ENCODE measurements around the gene ALDH3B2.

ALDH3B2 gene

GRCh38 chr11:67657300-67657699 lies 17.1 kb downstream of the ALDH3B2 start:
- H3K27ac ChIP-seq, result peak overlapping the region; percentile 27 to 42
- peaks cover 0 to 9% (median 0%) of the 10 kb centered on the region in 4 donors for H3K4me1 ChIP-seq
- intact Hi-C loops (cut with DNase I; ENCODE audit: low total_unique reads), result no loop called here
- no peak for DNase-seq
- H3K4me3 ChIP-seq, result no peak overlapping the region
- TF ChIP-seq, protein P1, sequence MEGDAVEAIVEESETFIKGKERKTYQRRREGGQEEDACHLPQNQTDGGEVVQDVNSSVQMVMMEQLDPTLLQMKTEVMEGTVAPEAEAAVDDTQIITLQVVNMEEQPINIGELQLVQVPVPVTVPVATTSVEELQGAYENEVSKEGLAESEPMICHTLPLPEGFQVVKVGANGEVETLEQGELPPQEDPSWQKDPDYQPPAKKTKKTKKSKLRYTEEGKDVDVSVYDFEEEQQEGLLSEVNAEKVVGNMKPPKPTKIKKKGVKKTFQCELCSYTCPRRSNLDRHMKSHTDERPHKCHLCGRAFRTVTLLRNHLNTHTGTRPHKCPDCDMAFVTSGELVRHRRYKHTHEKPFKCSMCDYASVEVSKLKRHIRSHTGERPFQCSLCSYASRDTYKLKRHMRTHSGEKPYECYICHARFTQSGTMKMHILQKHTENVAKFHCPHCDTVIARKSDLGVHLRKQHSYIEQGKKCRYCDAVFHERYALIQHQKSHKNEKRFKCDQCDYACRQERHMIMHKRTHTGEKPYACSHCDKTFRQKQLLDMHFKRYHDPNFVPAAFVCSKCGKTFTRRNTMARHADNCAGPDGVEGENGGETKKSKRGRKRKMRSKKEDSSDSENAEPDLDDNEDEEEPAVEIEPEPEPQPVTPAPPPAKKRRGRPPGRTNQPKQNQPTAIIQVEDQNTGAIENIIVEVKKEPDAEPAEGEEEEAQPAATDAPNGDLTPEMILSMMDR (IDR thresholded peaks at IDR 0.05), result no peak
- H3K27me3 ChIP-seq, result no peaks in the 10 kb centered on the region
- H3K9me3 ChIP-seq, result no peaks in the 10 kb centered on the region
- no peaks in the 10 kb centered on the region for H3K36me3 ChIP-seq

GRCh38 chr11:67656278-67656922 lies 18.0 kb downstream of the ALDH3B2 start:
- TF ChIP-seq, protein P1 (IDR thresholded peaks at IDR 0.05), result no peak
- intact Hi-C loops (cut with DNase I; ENCODE audit: low total_unique reads), result no loop called here
- H3K4me1 ChIP-seq, result peaks cover 0 to 9% (median 0%) of the 10 kb centered on the region in 4 donors
- no peaks in the 10 kb centered on the region for H3K36me3 ChIP-seq
- DNase-seq, result no peak
- H3K27me3 ChIP-seq, result no peaks in the 10 kb centered on the region
- no peak overlapping the region for H3K27ac ChIP-seq
- no peak overlapping the region for H3K4me3 ChIP-seq
- no peaks in the 10 kb centered on the region for H3K9me3 ChIP-seq

DNA sequence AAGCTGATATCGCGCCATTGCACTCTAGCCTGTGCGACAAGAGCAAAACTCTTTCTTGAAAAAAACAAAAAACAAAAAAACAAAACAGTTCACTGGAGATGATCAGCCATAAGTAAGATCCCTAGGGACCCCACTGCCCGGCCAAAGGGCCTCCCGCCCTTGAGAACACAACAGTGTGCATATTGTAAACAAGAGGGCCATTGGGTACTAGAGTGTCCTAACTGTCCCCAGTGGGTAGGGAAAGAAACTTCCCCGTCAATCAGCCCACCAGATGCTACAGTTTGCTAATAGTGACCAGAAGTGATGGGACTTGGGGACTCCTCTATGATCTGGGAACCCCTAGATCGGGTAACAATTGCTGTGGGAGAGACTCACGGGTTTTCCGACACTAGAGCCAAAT lies 20.2 kb downstream of the ALDH3B2 start:
- no peaks in the 10 kb centered on the region for H3K9me3 ChIP-seq
- H3K27me3 ChIP-seq, result peaks cover 0 to 14% of the 10 kb centered on the region in 2 donors
- peaks cover 0 to 9% (median 0%) of the 10 kb centered on the region in 4 donors for H3K4me1 ChIP-seq
- H3K4me3 ChIP-seq, result no peak overlapping the region
- TF ChIP-seq, protein P1 (IDR thresholded peaks at IDR 0.05), result no peak
- DNase-seq, result no peak
- no peak overlapping the region for H3K27ac ChIP-seq
- intact Hi-C loops (cut with DNase I; ENCODE audit: low total_unique reads), result no loop called here
- no peaks in the 10 kb centered on the region for H3K36me3 ChIP-seq

DNA sequence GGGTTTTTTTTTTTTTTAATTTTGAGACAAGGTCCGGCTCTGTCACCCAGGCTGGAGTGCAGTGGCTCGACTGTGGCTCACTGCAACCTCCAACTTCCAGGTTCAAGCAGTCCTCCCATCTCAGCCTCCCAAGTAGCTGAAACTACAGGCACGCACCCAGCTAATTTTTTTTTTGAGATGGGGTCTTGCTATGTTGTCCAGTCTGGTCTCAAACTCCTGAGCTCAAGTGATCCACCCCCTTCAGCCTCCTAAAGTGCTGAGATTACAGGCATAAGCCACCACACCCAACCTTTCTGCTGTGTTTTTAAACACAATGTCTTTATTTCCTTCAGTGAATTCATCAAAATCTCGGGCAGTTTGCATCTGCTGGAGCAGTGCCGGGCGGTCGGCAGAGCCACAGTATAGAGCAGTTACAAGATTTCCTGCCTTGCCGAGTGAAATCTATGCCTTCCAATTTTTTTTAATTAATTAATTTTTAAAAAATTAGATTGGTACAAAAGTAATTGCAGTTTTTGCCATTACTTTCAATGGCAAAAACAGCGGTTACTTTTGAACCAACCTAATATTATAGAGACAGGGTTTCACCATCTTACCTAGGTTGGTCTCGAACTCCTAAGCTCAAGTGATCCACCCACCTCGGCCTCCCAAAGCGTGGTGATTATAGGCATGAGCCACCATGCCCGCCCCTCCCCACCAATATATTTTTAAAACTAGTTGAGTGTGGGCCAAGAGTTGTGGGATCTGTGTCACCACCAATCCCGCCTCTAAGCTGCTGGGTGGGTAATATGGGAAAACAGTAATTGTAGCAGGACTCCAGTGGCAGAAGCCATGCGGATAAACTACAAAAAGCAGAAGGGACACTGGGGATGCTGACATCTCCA lies 21.2 kb downstream of the ALDH3B2 start:
- H3K4me1 ChIP-seq, result peaks cover 0 to 9% (median 0%) of the 10 kb centered on the region in 4 donors
- H3K9me3 ChIP-seq, result no peaks in the 10 kb centered on the region
- no peak overlapping the region for H3K27ac ChIP-seq
- no peak for DNase-seq
- no peak overlapping the region for H3K4me3 ChIP-seq
- H3K27me3 ChIP-seq, result peaks cover 0 to 25% of the 10 kb centered on the region in 2 donors
- H3K36me3 ChIP-seq, result no peaks in the 10 kb centered on the region
- intact Hi-C loops (cut with DNase I; ENCODE audit: low total_unique reads), result no loop called here
- TF ChIP-seq, protein P1 (IDR thresholded peaks at IDR 0.05), result no peak

GRCh38 chr11:67651976-67652781 lies 22.2 kb downstream of the ALDH3B2 start:
- Histone ChIP-seq H3K36me3 (no peaks in the 10 kb centered on the region), H3K9me3 (no peaks in the 10 kb centered on the region), H3K27me3 (peaks cover 0 to 35% of the 10 kb centered on the region in 2 donors), H3K4me1 (no peaks in the 10 kb centered on the region), H3K27ac (no peak overlapping the region), H3K4me3 (no peak overlapping the region)
- intact Hi-C loops (cut with DNase I; ENCODE audit: low total_unique reads), result no loop called here
- DNase-seq, result no peak
- TF ChIP-seq, protein P1 (IDR thresholded peaks at IDR 0.05), result no peak
